ENCODE data around the gene LAMC2.

The LAMC2 gene

DNA sequence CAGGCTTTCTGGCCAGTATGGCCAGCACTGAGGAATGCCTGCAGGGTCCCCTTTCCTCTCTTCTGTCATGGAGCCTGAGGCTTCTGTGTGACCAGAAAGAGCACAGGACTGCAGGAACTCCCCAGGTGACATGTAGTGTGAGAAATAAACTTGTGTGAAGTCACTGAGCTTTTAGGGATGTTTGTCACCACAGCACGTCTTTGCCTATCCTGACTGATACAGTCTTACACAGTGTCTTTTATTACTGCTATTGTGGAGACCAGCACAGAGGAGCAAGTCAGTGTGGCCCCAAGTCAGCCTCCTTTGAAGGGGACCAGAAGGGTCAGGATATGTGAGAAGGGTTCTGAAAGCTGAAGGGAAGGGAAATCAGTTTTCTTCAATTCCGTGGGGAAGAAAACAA, 102.5 kb downstream of the LAMC2 start:
- no peak for DNase-seq
- no peak for TF ChIP-seq EZH2 (optimal IDR thresholded peaks at IDR 0.05; ENCODE audit: low read depth, low read length)
- TF ChIP-seq, protein P1, sequence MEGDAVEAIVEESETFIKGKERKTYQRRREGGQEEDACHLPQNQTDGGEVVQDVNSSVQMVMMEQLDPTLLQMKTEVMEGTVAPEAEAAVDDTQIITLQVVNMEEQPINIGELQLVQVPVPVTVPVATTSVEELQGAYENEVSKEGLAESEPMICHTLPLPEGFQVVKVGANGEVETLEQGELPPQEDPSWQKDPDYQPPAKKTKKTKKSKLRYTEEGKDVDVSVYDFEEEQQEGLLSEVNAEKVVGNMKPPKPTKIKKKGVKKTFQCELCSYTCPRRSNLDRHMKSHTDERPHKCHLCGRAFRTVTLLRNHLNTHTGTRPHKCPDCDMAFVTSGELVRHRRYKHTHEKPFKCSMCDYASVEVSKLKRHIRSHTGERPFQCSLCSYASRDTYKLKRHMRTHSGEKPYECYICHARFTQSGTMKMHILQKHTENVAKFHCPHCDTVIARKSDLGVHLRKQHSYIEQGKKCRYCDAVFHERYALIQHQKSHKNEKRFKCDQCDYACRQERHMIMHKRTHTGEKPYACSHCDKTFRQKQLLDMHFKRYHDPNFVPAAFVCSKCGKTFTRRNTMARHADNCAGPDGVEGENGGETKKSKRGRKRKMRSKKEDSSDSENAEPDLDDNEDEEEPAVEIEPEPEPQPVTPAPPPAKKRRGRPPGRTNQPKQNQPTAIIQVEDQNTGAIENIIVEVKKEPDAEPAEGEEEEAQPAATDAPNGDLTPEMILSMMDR (IDR thresholded peaks at IDR 0.05; ENCODE audit: low read length), result no peak
- no peak for TF ChIP-seq EZH2phosphoT487 (IDR thresholded peaks at IDR 0.05; ENCODE audit: low read length)
- H3K79me2 ChIP-seq (ENCODE audit: low read length), result no peaks in the 10 kb centered on the region

DNA sequence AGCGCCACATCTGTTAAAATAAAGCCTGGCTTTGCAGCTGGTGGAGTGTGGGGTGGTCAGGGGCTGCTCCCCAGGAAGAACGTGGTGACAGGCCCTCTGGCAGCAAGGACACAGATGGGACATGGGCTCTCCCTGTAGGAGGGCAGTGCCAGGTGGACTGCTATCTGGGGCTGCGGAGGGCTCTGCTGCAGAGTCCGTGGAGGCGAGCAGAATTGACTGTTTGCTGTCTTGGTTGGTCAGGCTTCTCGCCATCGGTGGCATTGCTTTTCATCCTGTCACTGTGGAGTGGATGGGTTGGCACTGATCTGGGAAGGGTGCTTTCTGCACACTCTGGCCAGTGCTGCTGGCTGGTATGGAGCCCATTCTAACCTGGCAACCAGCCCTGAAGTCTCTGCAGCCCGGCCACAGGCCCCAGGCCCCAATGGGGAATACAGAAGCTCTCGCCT, 103.0 kb downstream of the LAMC2 start:
- no peak for DNase-seq
- H3F3A ChIP-seq (ENCODE audit: insufficient read depth, low read length), result no peaks in the 10 kb centered on the region
- no peak overlapping the region for H2AFZ ChIP-seq (ENCODE audit: low read length)
- no peak overlapping the region for H3K9ac ChIP-seq (ENCODE audit: low read length)
- no peak overlapping the region for H3K27ac ChIP-seq (ENCODE audit: low read length)
- H3K4me2 ChIP-seq (ENCODE audit: low read depth, low read length), result no peak overlapping the region
- H3K4me3 ChIP-seq (ENCODE audit: low read length), result no peak overlapping the region
- TF ChIP-seq EZH2phosphoT487 (IDR thresholded peaks at IDR 0.05; ENCODE audit: low read length), result no peak
- TF ChIP-seq, protein P1 (IDR thresholded peaks at IDR 0.05; ENCODE audit: low read length), result no peak
- no peak for TF ChIP-seq EZH2 (optimal IDR thresholded peaks at IDR 0.05; ENCODE audit: low read depth, low read length)
- H3K27me3 ChIP-seq (replicated peaks; ENCODE audit: insufficient read depth, low read length), result no peaks in the 10 kb centered on the region
- no peaks in the 10 kb centered on the region for H4K20me1 ChIP-seq (ENCODE audit: insufficient read depth, low read length)
- H3K36me3 ChIP-seq (replicated peaks; ENCODE audit: insufficient read depth, low read length), result no peaks in the 10 kb centered on the region
- H3K9me3 ChIP-seq (replicated peaks; ENCODE audit: insufficient read depth, low read length), result no peaks in the 10 kb centered on the region
- no peaks in the 10 kb centered on the region for H3K79me2 ChIP-seq (ENCODE audit: low read length)
- H3K4me1 ChIP-seq (ENCODE audit: low read length), result no peaks in the 10 kb centered on the region
- H3K9me2 ChIP-seq (replicated peaks; ENCODE audit: insufficient read depth, low read length), result no peaks in the 10 kb centered on the region

More for the DNA sequence above, 102.5 kb downstream of the LAMC2 start:
- H3K9me3 ChIP-seq (replicated peaks; ENCODE audit: insufficient read depth, low read length), result no peaks in the 10 kb centered on the region
- H2AFZ ChIP-seq (ENCODE audit: low read length), result no peak overlapping the region
- no peaks in the 10 kb centered on the region for H3F3A ChIP-seq (ENCODE audit: insufficient read depth, low read length)
- no peak overlapping the region for H3K9ac ChIP-seq (ENCODE audit: low read length)
- no peak overlapping the region for H3K27ac ChIP-seq (ENCODE audit: low read length)
- no peaks in the 10 kb centered on the region for H3K27me3 ChIP-seq (replicated peaks; ENCODE audit: insufficient read depth, low read length)
- no peaks in the 10 kb centered on the region for H3K36me3 ChIP-seq (replicated peaks; ENCODE audit: insufficient read depth, low read length)
- no peak overlapping the region for H3K4me3 ChIP-seq (ENCODE audit: low read length)
- no peaks in the 10 kb centered on the region for H3K4me1 ChIP-seq (ENCODE audit: low read length)
- H3K4me2 ChIP-seq (ENCODE audit: low read depth, low read length), result no peak overlapping the region
- no peaks in the 10 kb centered on the region for H3K9me2 ChIP-seq (replicated peaks; ENCODE audit: insufficient read depth, low read length)
- no peaks in the 10 kb centered on the region for H4K20me1 ChIP-seq (ENCODE audit: insufficient read depth, low read length)

DNA sequence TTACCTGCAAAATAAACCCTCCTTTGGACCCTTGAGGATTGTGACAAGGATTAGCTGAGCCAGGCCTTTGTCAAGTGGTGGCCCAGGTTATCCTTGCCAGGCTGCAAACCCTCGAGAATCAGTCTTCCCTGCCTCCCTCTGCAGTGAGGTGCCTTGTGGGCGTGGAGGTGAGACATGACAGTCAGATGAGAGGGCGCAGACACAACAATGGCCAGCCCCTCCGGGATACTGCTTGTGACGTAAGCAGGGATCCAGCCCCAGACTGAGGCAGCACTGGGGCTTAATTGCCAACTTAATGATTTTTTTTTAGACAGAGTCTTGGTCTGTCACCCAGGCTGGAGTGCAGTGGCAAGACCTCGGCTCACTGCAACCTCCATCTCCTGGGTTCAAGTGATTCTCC, 104.6 kb downstream of the LAMC2 start:
- no peak for TF ChIP-seq EZH2phosphoT487 (IDR thresholded peaks at IDR 0.05; ENCODE audit: low read length)
- TF ChIP-seq, protein P1 (IDR thresholded peaks at IDR 0.05; ENCODE audit: low read length), result no peak
- no peak for TF ChIP-seq EZH2 (optimal IDR thresholded peaks at IDR 0.05; ENCODE audit: low read depth, low read length)
- Histone ChIP-seq H2AFZ (ENCODE audit: low read length) (no peak overlapping the region), H3K9me3 (replicated peaks; ENCODE audit: insufficient read depth, low read length) (no peaks in the 10 kb centered on the region), H4K20me1 (ENCODE audit: insufficient read depth, low read length) (no peaks in the 10 kb centered on the region), H3K4me1 (ENCODE audit: low read length) (no peaks in the 10 kb centered on the region), H3K79me2 (ENCODE audit: low read length) (no peaks in the 10 kb centered on the region), H3K4me2 (ENCODE audit: low read depth, low read length) (no peak overlapping the region), H3K4me3 (ENCODE audit: low read length) (no peak overlapping the region), H3F3A (ENCODE audit: insufficient read depth, low read length) (no peaks in the 10 kb centered on the region), H3K36me3 (replicated peaks; ENCODE audit: insufficient read depth, low read length) (no peaks in the 10 kb centered on the region), H3K27me3 (replicated peaks; ENCODE audit: insufficient read depth, low read length) (no peaks in the 10 kb centered on the region), H3K9ac (ENCODE audit: low read length) (no peak overlapping the region), H3K9me2 (replicated peaks; ENCODE audit: insufficient read depth, low read length) (no peaks in the 10 kb centered on the region), H3K27ac (ENCODE audit: low read length) (no peak overlapping the region)
- DNase-seq, result no peak

All from MM.1S (cell line).